K562 (cell line): Measurements from ENCODE around the gene KCNJ5. TPM values are rescaled to one million over a fixed set of nuclear protein-coding genes. Genes with fewer than 3 reads are reported as not detected.

ENCODE experiments used
- ATAC-seq: fragments of 200-7000 bp; cut with Tn5 transposase; 3 replicates; pipeline ENCODE4 v1.9.1; 2020; ENCODE audit warnings: moderate library complexity
- BruUV-seq: library from RNA; stranded (reverse); fragments of 400-500 nt; replicated peaks from 2 replicates; lab custom pipeline; 2021; lab: Mats Ljungman, UMichigan
- CTCF ChIA-PET: fragments of 300-600 bp; formaldehyde crosslinking; extraction: SDS; loops from one replicate; lab custom pipeline; 2021; ENCODE audit warnings: low intra/inter-chr PET ratio; lab: Yijun Ruan, JAX
- POLR2A ChIA-PET: fragments of 300-600, 350-650 bp; sonication (Branson Sonifier 250); formaldehyde crosslinking; extraction: SDS; loops from one replicate; lab custom pipeline; 2021; ENCODE audit warnings: antibody characterized with exemption, inconsistent platforms; lab: Yijun Ruan, JAX
- DNase-seq, 4 experiments: peaks; one replicate each; pipeline versions ENCODE4 v3.0.0 to v3.0.0-alpha.2; 2011 to 2018; ENCODE audit warnings: low spot score in 3 of 4, mixed read lengths in 3 of 4; ENCODE audit errors: extremely low read depth in 1 of 4
- FAIRE-seq: peaks from 2 replicates; lab custom pipeline; 2011; peaks lifted over from hg19 to GRCh38; lab: Jason Lieb, UNC
- H2AFZ ChIP-seq: 2 replicates; pipeline ENCODE4 v1.6.0; 2011; ENCODE audit warnings: low read depth, low read length, control low read depth, inconsistent platforms
- H3K27ac ChIP-seq: fragments of 200-600 bp; 3 replicates; pipeline ENCODE4 v1.8.0; 2011; ENCODE audit warnings: low read depth, mild to moderate bottlenecking, control low read depth, inconsistent platforms, low read length, moderate library complexity, mixed read lengths; ENCODE audit errors: extremely low read depth
- H3K27me3 ChIP-seq, 2 experiments: fragments of 300-600 bp in 1 of 2; 2 replicates in 1 of 2; 3 replicates in 1 of 2; pipeline versions ENCODE4 v1.6.0 to v1.8.0; 2011; ENCODE audit warnings: inconsistent platforms in 2 of 2, low read length in 2 of 2, mild to moderate bottlenecking in 1 of 2, mixed read lengths in 1 of 2, moderate library complexity in 1 of 2; ENCODE audit not compliant: control insufficient read depth in 2 of 2, insufficient read depth in 2 of 2
- H3K36me3 ChIP-seq: fragments of 300-600 bp; 3 replicates; pipeline ENCODE4 v1.8.0; 2011; ENCODE audit warnings: mild to moderate bottlenecking, low read length, inconsistent platforms; ENCODE audit not compliant: control insufficient read depth, insufficient read depth
- H3K4me1 ChIP-seq, 2 experiments: fragments of 200-600 bp in 1 of 2; replicated peaks in 1 of 2; 2 replicates in 1 of 2; 3 replicates in 1 of 2; pipeline versions ENCODE4 v1.5.1 to v1.8.0; 2011; ENCODE audit warnings: inconsistent platforms in 2 of 2, low read length in 2 of 2, mild to moderate bottlenecking in 1 of 2, mixed read lengths in 1 of 2, moderate library complexity in 1 of 2; ENCODE audit not compliant: control insufficient read depth in 2 of 2, insufficient read depth in 2 of 2
- H3K4me2 ChIP-seq: 2 replicates; pipeline ENCODE4 v1.6.1; 2011; ENCODE audit warnings: low read length, control low read depth, inconsistent platforms, mixed read lengths; ENCODE audit not compliant: insufficient read depth
- H3K4me3 ChIP-seq: fragments of 200-600 bp; sonication (generic), shearing (Covaris generic); 2 replicates; pipeline ENCODE4 v1.5.1; 2016; ENCODE audit warnings: control low read depth, inconsistent platforms
- H3K79me2 ChIP-seq: fragments of 200-600 bp; 3 replicates; pipeline ENCODE4 v1.8.0; 2011; ENCODE audit warnings: low read length, inconsistent platforms; ENCODE audit not compliant: control insufficient read depth, insufficient read depth
- H3K9ac ChIP-seq, 2 experiments: 2 replicates each; pipeline versions ENCODE4 v1.6.0 to v1.6.1; 2011; ENCODE audit warnings: low read depth in 2 of 2, low read length in 2 of 2, control low read depth in 1 of 2, inconsistent platforms in 1 of 2, mild to moderate bottlenecking in 1 of 2, mixed read lengths in 1 of 2; ENCODE audit not compliant: insufficient read depth in 1 of 2
- H3K9me1 ChIP-seq: one replicate; pipeline ENCODE4 v1.6.0; 2011; ENCODE audit warnings: inconsistent platforms, mild to moderate bottlenecking, low read length, moderate library complexity; ENCODE audit not compliant: control insufficient read depth, insufficient read depth
- H3K9me3 ChIP-seq: replicated peaks from 2 replicates; pipeline ENCODE4 v1.5.1; 2011; ENCODE audit warnings: low read depth, low read length, inconsistent platforms; ENCODE audit not compliant: control insufficient read depth, insufficient read depth
- H4K20me1 ChIP-seq: replicated peaks from 2 replicates; pipeline ENCODE4 v1.6.1; 2011; ENCODE audit warnings: low read length, inconsistent platforms, mixed read lengths; ENCODE audit not compliant: control insufficient read depth, insufficient read depth
- BCOR ChIP-seq: fragments of 450-650 bp; IDR thresholded peaks from 2 replicates; pipeline ENCODE4 v1.6.1; 2016
- CEBPB ChIP-seq: fragments of 450-650 bp; IDR thresholded peaks from 2 replicates; pipeline ENCODE4 v1.6.1; 2016; ENCODE audit warnings: missing genetic modification characterization, missing compliant biosample characterization
- DIDO1 ChIP-seq: fragments of 450-650 bp; IDR thresholded peaks from 2 replicates; pipeline ENCODE4 v1.6.1; 2016; ENCODE audit warnings: low read depth, missing biosample characterization, missing genetic modification characterization
- DMBX1 ChIP-seq: fragments of 250-450 bp; sonication (Bioruptor Pico); IDR thresholded peaks from 2 replicates; pipeline ENCODE4 v1.8.0; 2022; ENCODE audit warnings: inconsistent platforms, mild to moderate bottlenecking, moderate library complexity, borderline replicate concordance
- HDAC1 ChIP-seq, 2 experiments: fragments of 450-650 bp; IDR thresholded peaks; 2 replicates each; pipeline ENCODE4 v1.6.1; 2016 to 2017; ENCODE audit warnings: inconsistent platforms in 1 of 2, mild to moderate bottlenecking in 1 of 2, moderate library complexity in 1 of 2
- HNRNPUL1 ChIP-seq: fragments of 200-400 bp; formaldehyde crosslinking; IDR thresholded peaks from 2 replicates; pipeline ENCODE4 v1.6.1; 2017; ENCODE audit warnings: low read length
- KAT8 ChIP-seq: fragments of 450-650 bp; IDR thresholded peaks from 2 replicates; pipeline ENCODE4 v1.6.1; 2016; ENCODE audit warnings: low read depth, mild to moderate bottlenecking
- KLF16 ChIP-seq: IDR thresholded peaks from 2 replicates; pipeline ENCODE4 v1.6.1; 2016; ENCODE audit warnings: antibody characterized with exemption
- MXI1 ChIP-seq: IDR thresholded peaks from 2 replicates; pipeline ENCODE4 v1.6.1; 2011; ENCODE audit warnings: low read depth, mild to moderate bottlenecking, improper control_type of control experiment, low read length
- PKNOX1 ChIP-seq: fragments of 450-650 bp; IDR thresholded peaks from 2 replicates; pipeline ENCODE4 v1.6.1; 2016
- TSC22D4 ChIP-seq: fragments of 450-650 bp; IDR thresholded peaks from 2 replicates; pipeline ENCODE4 v1.6.1; 2016; ENCODE audit warnings: missing genetic modification characterization, missing biosample characterization, control low read depth
- ZNF354B ChIP-seq: fragments of 250-450 bp; sonication (Bioruptor Pico); IDR thresholded peaks from 2 replicates; pipeline ENCODE4 v1.4.0; 2020
- ZNF551 ChIP-seq: fragments of 250-450 bp; sonication (Bioruptor Pico); IDR thresholded peaks from 2 replicates; pipeline ENCODE4 v1.5.0; 2021; ENCODE audit warnings: mild to moderate bottlenecking, moderate library complexity
- ZNF695 ChIP-seq: fragments of 450-650 bp; formaldehyde crosslinking; IDR thresholded peaks from 2 replicates; pipeline ENCODE4 v1.4.0; 2020; ENCODE audit warnings: mild to moderate bottlenecking, moderate library complexity
- WGBS: fragments of 100-300 bp; shearing (Covaris generic); methylation state at CpG from one replicate; pipeline ENCODE4 v1.1.6; 2016; ENCODE audit warnings: low coverage, mixed read lengths; ENCODE audit not compliant: insufficient coverage; ENCODE audit errors: missing lambda C conversion rate; 5-methylcytosine and 5-hydroxymethylcytosine counted together
- in situ Hi-C: fragments of 300-500 bp; cut with MboI; formaldehyde crosslinking; loops from 4 replicates; pipeline ENCODE4 v1.15.0; 2018; ENCODE audit warnings: inconsistent platforms, mixed read lengths
- intact Hi-C: fragments of 100-400 bp; cut with micrococcal nuclease; formaldehyde crosslinking; loops from 2 replicates; pipeline ENCODE4 v1.14.2; 2022
- polyA plus RNA-seq, 8 experiments: library from polyadenylated mRNA; depleted of rRNA in 4 of 8; stranded (reverse) in 5 of 8; unstranded in 3 of 8; fragments of >200 nt; fragmentation: Nextera tagmentation in 2 of 8; fragmentation: Illumina TruSeq in 1 of 8; extraction: Ambion mirVana in 2 of 8; extraction: Trizol in 1 of 8; gene quantifications; 2 replicates each; pipeline versions ENCODE4 v1.2.1 to v1.2.3, GENCODE V29; 2011 to 2014; ENCODE audit warnings: inconsistent platforms in 1 of 8, missing spikeins in 1 of 8
- total RNA-seq, 7 experiments: library from RNA; depleted of rRNA in 6 of 7; stranded (reverse); fragments of >200 nt in 6 of 7; fragmentation: Illumina TruSeq in 2 of 7; extraction: Trizol in 2 of 7; gene quantifications; 2 replicates each; pipeline versions ENCODE4 v1.2.1 to v1.2.3, GENCODE V29; 2011 to 2021; ENCODE audit warnings: low replicate concordance in 1 of 7
- TF ChIP-seq, protein P1 (sequence below): fragments of 450-650 bp; formaldehyde crosslinking; IDR thresholded peaks from 2 replicates; pipeline ENCODE4 v1.4.0; 2020; ENCODE audit warnings: mild to moderate bottlenecking, moderate library complexity
- TF ChIP-seq, protein P2 (sequence below): fragments of 450-650 bp; IDR thresholded peaks from 2 replicates; pipeline ENCODE4 v1.6.1; 2016; ENCODE audit warnings: mild to moderate bottlenecking

KCNJ5 gene
- total and polyA plus RNA-seq, 9 of the 15 experiments (the other 6 are each of a cell fraction or from before 2014, with no cell fraction given): 0.04 TPM; not detected in 8

GRCh38 chr11:128925250-128925600 lies 34.1 kb downstream of the KCNJ5 start:
- Histone ChIP-seq H4K20me1 (no peaks in the 10 kb centered on the region), H3K4me1 (no peaks in the 10 kb centered on the region), H2AFZ (no peak overlapping the region), H3K36me3 (no peaks in the 10 kb centered on the region), H3K9me3 (no peaks in the 10 kb centered on the region), H3K4me3 (no peak overlapping the region), H3K27ac (no peak overlapping the region), H3K4me2 (no peak overlapping the region), H3K27me3 (peaks cover 0 to 18% of the 10 kb centered on the region in 2 experiments; a peak in 3 of 5 replicates), H3K9ac (no peak overlapping the region), H3K9me1 (no peaks in the 10 kb centered on the region), H3K79me2 (no peaks in the 10 kb centered on the region)
- in situ Hi-C loops: no loop called here
- POLR2A ChIA-PET: no interaction called here
- ATAC-seq (no peak), DNase-seq (no peak), FAIRE-seq (no peak)
- WGBS: 0% methylated on average over 2 of the region's 2 CpGs
- BruUV-seq: no TSS peak
- intact Hi-C loops: no loop called here
- CTCF ChIA-PET: no interaction called here
- TF ChIP-seq, protein P1, sequence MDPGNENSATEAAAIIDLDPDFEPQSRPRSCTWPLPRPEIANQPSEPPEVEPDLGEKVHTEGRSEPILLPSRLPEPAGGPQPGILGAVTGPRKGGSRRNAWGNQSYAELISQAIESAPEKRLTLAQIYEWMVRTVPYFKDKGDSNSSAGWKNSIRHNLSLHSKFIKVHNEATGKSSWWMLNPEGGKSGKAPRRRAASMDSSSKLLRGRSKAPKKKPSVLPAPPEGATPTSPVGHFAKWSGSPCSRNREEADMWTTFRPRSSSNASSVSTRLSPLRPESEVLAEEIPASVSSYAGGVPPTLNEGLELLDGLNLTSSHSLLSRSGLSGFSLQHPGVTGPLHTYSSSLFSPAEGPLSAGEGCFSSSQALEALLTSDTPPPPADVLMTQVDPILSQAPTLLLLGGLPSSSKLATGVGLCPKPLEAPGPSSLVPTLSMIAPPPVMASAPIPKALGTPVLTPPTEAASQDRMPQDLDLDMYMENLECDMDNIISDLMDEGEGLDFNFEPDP (CRISPR knock-in tag): no peak
- TF ChIP-seq, protein P2, sequence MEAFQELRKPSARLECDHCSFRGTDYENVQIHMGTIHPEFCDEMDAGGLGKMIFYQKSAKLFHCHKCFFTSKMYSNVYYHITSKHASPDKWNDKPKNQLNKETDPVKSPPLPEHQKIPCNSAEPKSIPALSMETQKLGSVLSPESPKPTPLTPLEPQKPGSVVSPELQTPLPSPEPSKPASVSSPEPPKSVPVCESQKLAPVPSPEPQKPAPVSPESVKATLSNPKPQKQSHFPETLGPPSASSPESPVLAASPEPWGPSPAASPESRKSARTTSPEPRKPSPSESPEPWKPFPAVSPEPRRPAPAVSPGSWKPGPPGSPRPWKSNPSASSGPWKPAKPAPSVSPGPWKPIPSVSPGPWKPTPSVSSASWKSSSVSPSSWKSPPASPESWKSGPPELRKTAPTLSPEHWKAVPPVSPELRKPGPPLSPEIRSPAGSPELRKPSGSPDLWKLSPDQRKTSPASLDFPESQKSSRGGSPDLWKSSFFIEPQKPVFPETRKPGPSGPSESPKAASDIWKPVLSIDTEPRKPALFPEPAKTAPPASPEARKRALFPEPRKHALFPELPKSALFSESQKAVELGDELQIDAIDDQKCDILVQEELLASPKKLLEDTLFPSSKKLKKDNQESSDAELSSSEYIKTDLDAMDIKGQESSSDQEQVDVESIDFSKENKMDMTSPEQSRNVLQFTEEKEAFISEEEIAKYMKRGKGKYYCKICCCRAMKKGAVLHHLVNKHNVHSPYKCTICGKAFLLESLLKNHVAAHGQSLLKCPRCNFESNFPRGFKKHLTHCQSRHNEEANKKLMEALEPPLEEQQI: no peak
- TF ChIP-seq CEBPB (tag): no peak
- no peak for TF ChIP-seq HNRNPUL1
- no peak for TF ChIP-seq ZNF354B (CRISPR knock-in tag)
- TF ChIP-seq HDAC1 (IDR thresholded peaks at IDR 0.05): no peak
- TF ChIP-seq MXI1: no peak
- TF ChIP-seq DIDO1 (tag): no peak
- no peak for TF ChIP-seq DMBX1
- no peak for TF ChIP-seq BCOR
- TF ChIP-seq PKNOX1: no peak
- TF ChIP-seq TSC22D4 (tag): no peak
- TF ChIP-seq KLF16: no peak
- no peak for TF ChIP-seq KAT8
- TF ChIP-seq ZNF551 (CRISPR knock-in tag): no peak
- no peak for TF ChIP-seq ZNF695 (CRISPR knock-in tag)
